ENCODE data around the gene MAP2K3.
"Not testable (repeated sequence)": the region's sequence is repeated elsewhere in the genome, so short reads cannot be mapped to it uniquely, and the experiment has no call there.

Gene MAP2K3

GRCh38 chr17:21318439-21318838 is 33.9 kb downstream of the MAP2K3 start:
- H3K27ac Mint-ChIP-seq: no peak overlapping the region
- H3K36me3 Mint-ChIP-seq (ENCODE audit: low read depth): peaks cover 3% of the 10 kb centered on the region
- no peaks in the 10 kb centered on the region for H3K9me3 Mint-ChIP-seq
- peaks cover 7% of the 10 kb centered on the region for H3K4me1 Mint-ChIP-seq (ENCODE audit: low read depth)
- no peaks in the 10 kb centered on the region for H3K27me3 Mint-ChIP-seq
- no peak overlapping the region for H3K4me3 Mint-ChIP-seq

DNA sequence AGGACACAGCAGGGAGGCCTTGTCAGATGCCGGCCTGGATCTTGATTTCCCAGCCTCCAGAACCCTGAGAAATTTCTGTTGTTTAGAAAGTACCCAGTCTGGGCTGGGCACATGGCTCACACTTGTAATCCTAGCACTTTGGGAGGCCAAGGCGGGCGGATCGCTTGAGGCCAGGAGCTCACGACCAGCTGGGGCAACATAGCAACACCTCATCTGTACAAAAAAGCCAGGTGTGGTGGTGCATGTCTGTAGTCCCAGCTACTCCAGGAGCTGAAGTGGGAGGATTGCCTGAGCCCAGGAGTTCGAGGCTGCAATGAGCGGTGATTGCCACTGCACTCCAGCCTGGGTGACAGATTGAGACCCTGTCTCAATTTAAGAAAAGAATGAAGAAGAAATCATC is 34.3 kb downstream of the MAP2K3 start:
- not testable (repeated sequence) for H3K9me3 Mint-ChIP-seq, H3K4me3 Mint-ChIP-seq

DNA sequence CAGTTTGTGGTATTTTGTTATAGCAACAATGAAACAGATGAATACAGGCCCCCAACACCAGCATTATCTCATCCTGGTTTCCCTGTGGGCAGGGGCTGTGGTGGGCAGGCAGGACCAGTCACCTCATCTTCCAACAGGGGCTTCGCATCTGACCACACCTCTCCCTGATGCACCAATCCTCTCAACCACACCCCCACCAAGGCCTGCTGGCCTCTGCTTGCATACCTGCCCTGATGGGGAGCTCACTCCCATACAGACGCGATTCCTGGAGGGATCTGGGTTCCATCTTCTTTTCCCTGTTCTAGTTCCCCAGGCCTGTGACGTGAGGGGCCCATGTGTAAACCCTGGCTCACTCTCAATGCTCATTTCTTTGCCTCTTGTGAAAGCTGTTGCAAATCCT is 34.7 kb downstream of the MAP2K3 start:
- H3K27me3 Mint-ChIP-seq; H3K4me3 Mint-ChIP-seq; H3K27ac Mint-ChIP-seq; H3K36me3 Mint-ChIP-seq (ENCODE audit: low read depth); H3K4me1 Mint-ChIP-seq (ENCODE audit: low read depth); H3K9me3 Mint-ChIP-seq: not testable (repeated sequence)

More for the DNA sequence above, 34.3 kb downstream of the MAP2K3 start:
- H3K27ac Mint-ChIP-seq; H3K27me3 Mint-ChIP-seq; H3K4me1 Mint-ChIP-seq (ENCODE audit: low read depth); H3K36me3 Mint-ChIP-seq (ENCODE audit: low read depth): not testable (repeated sequence)

DNA sequence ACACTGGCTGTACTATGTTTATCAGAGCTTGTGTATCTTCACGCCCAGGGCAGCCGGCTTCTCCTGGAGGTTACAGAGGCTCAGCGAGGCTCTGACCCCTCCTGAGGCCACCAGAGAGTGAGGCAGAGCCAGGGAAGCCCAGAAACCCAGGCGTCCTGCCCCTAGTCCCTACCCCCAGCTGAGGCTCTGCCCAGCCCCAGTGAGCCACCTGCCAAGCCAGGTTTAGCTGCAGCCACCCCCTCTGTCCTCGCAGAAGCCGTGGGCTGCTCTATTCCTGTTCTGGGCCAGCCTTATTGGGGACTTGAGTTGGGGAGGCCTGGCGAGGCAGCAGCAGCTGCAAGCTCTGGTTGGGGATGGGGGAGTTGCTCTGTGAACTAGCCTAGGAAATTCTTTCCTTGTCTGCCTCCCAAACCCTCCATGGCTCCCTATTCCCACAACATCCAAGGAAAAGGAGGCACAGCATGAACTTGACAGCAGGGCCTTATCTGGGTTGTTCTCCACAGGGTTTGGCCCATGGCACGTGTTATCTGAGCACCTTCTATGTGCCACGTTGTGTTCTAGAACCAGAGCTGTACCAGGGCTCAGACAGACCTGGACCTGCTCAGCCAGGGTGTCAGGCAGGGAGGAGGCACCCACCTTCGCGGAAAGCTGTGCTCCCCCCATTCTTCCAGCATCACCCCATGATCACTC is 35.3 kb downstream of the MAP2K3 start:
- not testable (repeated sequence) for H3K9me3 Mint-ChIP-seq; H3K27ac Mint-ChIP-seq; H3K36me3 Mint-ChIP-seq (ENCODE audit: low read depth); H3K4me1 Mint-ChIP-seq (ENCODE audit: low read depth); H3K4me3 Mint-ChIP-seq; H3K27me3 Mint-ChIP-seq

GRCh38 chr17:21320430-21320829 is 35.9 kb downstream of the MAP2K3 start:
- not testable (repeated sequence) for H3K4me3 Mint-ChIP-seq; H3K4me1 Mint-ChIP-seq (ENCODE audit: low read depth); H3K27me3 Mint-ChIP-seq; H3K27ac Mint-ChIP-seq; H3K9me3 Mint-ChIP-seq; H3K36me3 Mint-ChIP-seq (ENCODE audit: low read depth)

DNA sequence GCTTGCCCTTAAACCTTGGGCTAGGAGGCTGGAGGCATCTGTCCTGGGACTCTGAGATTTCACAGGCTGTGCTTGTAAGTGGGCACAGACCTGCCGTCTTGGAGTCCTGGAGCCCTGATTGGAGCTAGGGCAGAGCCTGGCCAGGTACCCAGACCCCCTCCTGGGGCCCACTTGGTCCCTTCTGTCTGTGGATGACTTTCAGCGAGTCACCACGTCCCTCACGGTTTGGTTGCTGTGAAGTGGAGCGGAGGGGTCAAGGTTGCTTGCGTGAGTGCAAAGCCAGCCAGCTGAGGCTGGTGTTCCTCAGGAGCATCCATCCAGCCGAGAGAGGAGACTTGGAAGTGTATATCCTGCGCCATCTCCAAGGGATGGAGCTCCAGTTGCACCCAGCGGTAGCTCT is 36.5 kb downstream of the MAP2K3 start:
- not testable (repeated sequence) for H3K4me1 Mint-ChIP-seq (ENCODE audit: low read depth); H3K9me3 Mint-ChIP-seq; H3K36me3 Mint-ChIP-seq (ENCODE audit: low read depth); H3K4me3 Mint-ChIP-seq; H3K27me3 Mint-ChIP-seq; H3K27ac Mint-ChIP-seq

- H3K4me3 Mint-ChIP-seq, H3K27ac Mint-ChIP-seq: not testable (repeated sequence)
Measured at GRCh38 chr17:21321744-21322191, 37.3 kb downstream of the MAP2K3 start.

DNA sequence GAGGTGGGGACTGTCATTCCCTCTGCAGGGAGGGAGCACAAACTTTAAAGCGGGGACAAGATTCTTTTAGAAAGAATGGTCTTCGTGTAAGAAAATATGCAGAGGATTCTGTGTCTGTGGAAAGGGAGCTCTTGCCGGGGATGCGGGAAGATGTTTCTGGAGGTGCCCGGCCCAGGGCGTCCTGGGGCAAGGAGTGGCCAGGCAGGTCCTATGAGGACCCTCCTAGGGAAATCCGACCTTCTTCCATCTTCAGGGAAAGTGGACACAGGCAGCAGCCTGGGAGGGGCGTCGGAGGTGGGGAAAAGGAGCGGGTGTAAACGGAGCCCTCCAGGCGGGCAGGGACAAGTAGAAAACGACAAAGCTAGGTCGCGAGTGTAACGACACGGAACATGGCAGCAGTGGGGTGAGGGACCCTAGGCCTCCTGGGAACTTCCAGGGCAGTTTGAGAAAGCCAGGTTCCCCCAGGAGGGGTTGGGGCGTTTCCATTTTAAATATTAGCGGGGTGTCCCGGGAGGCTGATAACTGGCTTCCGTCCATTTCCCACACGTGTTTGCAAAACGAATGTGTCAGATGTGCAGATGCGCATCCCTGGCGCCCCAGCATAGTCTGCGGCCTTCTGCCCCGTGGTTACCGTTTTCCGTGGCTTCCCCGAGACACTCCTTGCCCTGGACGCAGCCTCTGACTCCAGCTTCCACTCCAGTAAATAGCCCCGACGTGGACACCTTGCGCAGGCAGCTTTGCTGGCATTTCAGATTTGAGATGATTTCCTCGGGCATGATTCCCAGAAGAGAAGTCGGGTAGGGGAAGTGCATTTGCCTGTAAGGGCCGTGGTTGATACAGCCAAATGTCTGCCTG is 39.0 kb downstream of the MAP2K3 start:
- H3K27ac Mint-ChIP-seq: peak overlapping the region; percentile 73
- not testable (repeated sequence) for H3K36me3 Mint-ChIP-seq (ENCODE audit: low read depth); H3K4me1 Mint-ChIP-seq (ENCODE audit: low read depth); H3K9me3 Mint-ChIP-seq; H3K27me3 Mint-ChIP-seq
- H3K4me3 Mint-ChIP-seq: peak overlapping the region; percentile 87

More at GRCh38 chr17:21321744-21322191, 37.3 kb downstream of the MAP2K3 start:
- not testable (repeated sequence) for H3K4me1 Mint-ChIP-seq (ENCODE audit: low read depth); H3K36me3 Mint-ChIP-seq (ENCODE audit: low read depth); H3K27me3 Mint-ChIP-seq; H3K9me3 Mint-ChIP-seq

- H3K36me3 Mint-ChIP-seq (ENCODE audit: low read depth); H3K27me3 Mint-ChIP-seq; H3K4me3 Mint-ChIP-seq; H3K4me1 Mint-ChIP-seq (ENCODE audit: low read depth); H3K9me3 Mint-ChIP-seq; H3K27ac Mint-ChIP-seq: not testable (repeated sequence)
Measured at GRCh38 chr17:21324741-21325140, 40.2 kb downstream of the MAP2K3 start.

DNA sequence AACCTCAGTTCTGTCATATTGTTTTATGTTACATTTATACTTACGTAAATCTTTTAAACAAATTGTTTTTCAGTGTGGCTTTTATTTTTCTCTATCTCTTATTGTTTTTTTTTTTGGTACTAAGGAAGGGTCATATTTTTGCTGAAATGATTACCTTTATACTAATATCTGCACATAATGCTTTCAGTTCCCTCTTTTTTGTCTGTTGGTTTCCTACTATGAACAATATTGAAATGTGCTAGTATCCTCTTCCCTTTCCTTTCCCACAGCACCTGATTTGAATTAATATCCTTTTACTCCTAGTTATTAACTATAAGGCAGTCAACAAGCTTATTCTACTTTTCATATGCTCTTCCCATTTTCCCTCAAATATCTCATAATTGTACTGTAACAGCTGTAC is 43.4 kb downstream of the MAP2K3 start:
- H3K27me3 Mint-ChIP-seq; H3K4me1 Mint-ChIP-seq (ENCODE audit: low read depth); H3K27ac Mint-ChIP-seq; H3K36me3 Mint-ChIP-seq (ENCODE audit: low read depth); H3K4me3 Mint-ChIP-seq; H3K9me3 Mint-ChIP-seq: not testable (repeated sequence)

DNA sequence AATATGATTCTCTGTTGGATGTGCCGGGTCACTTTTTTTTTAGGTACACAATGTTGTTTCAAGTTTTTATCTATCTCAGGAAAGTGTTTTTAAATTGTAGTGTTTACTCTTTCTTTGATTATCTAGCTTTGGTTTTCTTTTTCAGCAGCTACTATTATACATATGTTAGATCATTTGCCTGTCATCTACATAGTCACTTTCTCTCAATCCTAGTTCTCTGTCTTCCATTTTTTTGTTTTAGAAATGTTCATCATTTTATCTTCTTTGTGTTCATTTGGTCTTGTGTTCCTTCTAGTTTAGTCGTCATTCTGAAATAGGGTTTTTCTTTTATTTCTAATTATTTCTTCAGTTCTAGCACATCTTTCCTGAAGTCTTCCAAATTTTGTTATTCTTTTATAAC is 44.3 kb downstream of the MAP2K3 start:
- H3K27ac Mint-ChIP-seq; H3K36me3 Mint-ChIP-seq (ENCODE audit: low read depth); H3K9me3 Mint-ChIP-seq; H3K4me3 Mint-ChIP-seq; H3K4me1 Mint-ChIP-seq (ENCODE audit: low read depth); H3K27me3 Mint-ChIP-seq: not testable (repeated sequence)

- Mint-ChIP-seq H3K36me3 (ENCODE audit: low read depth) (no peaks in the 10 kb centered on the region), H3K4me3 (no peak overlapping the region), H3K4me1 (ENCODE audit: low read depth) (no peaks in the 10 kb centered on the region), H3K9me3 (no peaks in the 10 kb centered on the region), H3K27me3 (peaks cover 3% of the 10 kb centered on the region), H3K27ac (no peak overlapping the region)
Measured at GRCh38 chr17:21330436-21331160, 46.1 kb downstream of the MAP2K3 start.

DNA sequence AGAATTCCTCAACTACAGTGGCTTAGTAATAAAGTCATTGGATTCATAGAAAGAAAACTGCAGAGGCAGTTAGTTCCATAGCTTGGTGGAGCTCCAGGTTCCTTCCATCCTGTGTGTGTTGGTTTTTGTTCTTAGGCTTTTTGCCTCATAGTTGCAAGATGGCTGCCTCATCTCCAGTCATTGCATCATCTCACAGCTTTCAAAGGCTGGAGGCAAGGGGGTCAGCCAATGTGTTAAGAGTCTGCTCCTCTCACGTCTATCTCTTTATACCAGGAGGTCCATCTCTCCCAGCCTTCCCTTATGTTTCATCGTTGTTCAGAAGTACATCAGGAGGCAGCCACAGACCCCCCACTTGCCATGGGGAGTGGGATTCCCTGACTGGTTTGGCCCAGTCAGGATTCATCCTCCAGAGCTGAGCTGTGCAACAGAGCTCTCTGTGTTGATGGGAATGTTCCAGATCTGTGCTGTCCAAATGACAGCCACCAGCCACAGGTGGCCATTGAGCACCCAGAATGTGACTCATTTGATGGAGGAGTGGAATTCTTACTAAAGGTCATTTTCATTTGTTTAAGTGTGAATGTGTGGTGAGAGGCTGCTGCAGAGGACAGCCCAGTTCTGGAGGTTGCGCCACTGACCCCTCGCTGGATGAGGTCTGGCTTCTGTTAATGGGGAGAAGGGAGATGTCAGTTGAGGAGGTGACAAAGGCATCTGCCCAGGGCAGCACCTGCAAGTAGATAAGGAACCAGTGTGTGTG is 52.2 kb downstream of the MAP2K3 start:
- H3K27me3 Mint-ChIP-seq; H3K4me3 Mint-ChIP-seq; H3K27ac Mint-ChIP-seq; H3K9me3 Mint-ChIP-seq; H3K36me3 Mint-ChIP-seq (ENCODE audit: low read depth); H3K4me1 Mint-ChIP-seq (ENCODE audit: low read depth): not testable (repeated sequence)

- not testable (repeated sequence) for H3K27ac Mint-ChIP-seq; H3K36me3 Mint-ChIP-seq (ENCODE audit: low read depth); H3K27me3 Mint-ChIP-seq; H3K9me3 Mint-ChIP-seq; H3K4me3 Mint-ChIP-seq; H3K4me1 Mint-ChIP-seq (ENCODE audit: low read depth)
Measured at GRCh38 chr17:21337981-21338625, 53.6 kb downstream of the MAP2K3 start.

Data from stimulated activated naive CD8-positive, alpha-beta T cell treated with anti-CD3 and anti-CD28 coated beads, Interleukin-15, Interleukin-2, amounts not matched to agents 100 ng/mL and 50 ng/mL, for 24 hours (primary cell).